Gastrocnemius medialis (tissue), 4 donors: Measurements from ENCODE around the gene RBKS. TPM values are rescaled to one million over a fixed set of nuclear protein-coding genes. Genes with fewer than 3 reads are reported as not detected.

Source experiments
- ATAC-seq, 2 donors: fragments of 150-250 bp; one replicate each; pipeline ENCODE4 v1.9.1; 2016
- DNase-seq, 2 donors: peaks; one replicate each; pipeline ENCODE4 v3.0.0-alpha.2; 2019
- H3K27ac ChIP-seq, 4 donors: fragments of 200-600 bp; sonication (generic); 1 replicate in 1 of 4; 2 replicates in 3 of 4; pipeline ENCODE4 v1.5.1; 2016 to 2018; ENCODE audit warnings: mild to moderate bottlenecking in 2 of 4, moderate library complexity in 1 of 4
- H3K27me3 ChIP-seq, 3 donors: fragments of 200-600 bp; sonication (generic) in 2 of 3; 1 replicate in 1 of 3; 2 replicates in 2 of 3; pipeline versions ENCODE4 v1.5.1 to v1.6.0; 2016 to 2019; ENCODE audit warnings: mild to moderate bottlenecking in 1 of 3, moderate library complexity in 1 of 3
- H3K36me3 ChIP-seq, 2 donors: fragments of 200-600 bp; sonication (generic) in 1 of 2; one replicate each; pipeline ENCODE4 v1.5.1; 2017 to 2018
- H3K4me1 ChIP-seq, 2 donors: fragments of 200-600 bp; sonication (generic) in 1 of 2; one replicate each; pipeline ENCODE4 v1.5.1; 2016 to 2017; ENCODE audit warnings: mild to moderate bottlenecking in 2 of 2
- H3K4me3 ChIP-seq, 4 donors: fragments of 200-600 bp; sonication (generic) in 3 of 4; 1 replicate in 1 of 4; 2 replicates in 3 of 4; pipeline ENCODE4 v1.5.1; 2016 to 2019; ENCODE audit warnings: mild to moderate bottlenecking in 2 of 4
- H3K9me3 ChIP-seq, 3 donors: fragments of 200-600 bp; sonication (generic) in 2 of 3; 1 replicate in 1 of 3; 2 replicates in 2 of 3; pipeline ENCODE4 v1.5.1; 2016 to 2019
- POLR2A ChIP-seq, 2 donors: fragments of 450-650 bp; IDR thresholded peaks; one replicate each; pipeline ENCODE4 v1.6.1; 2017; ENCODE audit warnings: antibody characterized with exemption in 2 of 2, mild to moderate bottlenecking in 2 of 2, moderate library complexity in 2 of 2
- in situ Hi-C, 4 donors: fragments of 200-750 bp; cut with MboI; loops; one replicate each; pipeline versions ENCODE4 v1.15.0 to v1.8.0; 2017; ENCODE audit warnings: low sequenced_read_pairs in 4 of 4
- intact Hi-C: fragments of 100-400 bp; cut with DNase I; formaldehyde crosslinking; loops from one replicate; pipeline ENCODE4 v1.15.1; 2023; ENCODE audit warnings: low total_unique reads
- total RNA-seq, 4 donors: library from RNA; depleted of rRNA; stranded (reverse); fragments of >200 nt; gene quantifications; one replicate each; pipeline versions ENCODE4 v1.1.0 to v1.2.3, GENCODE V29; 2016
- TF ChIP-seq, protein P1 (sequence below), 5 experiments: fragments of 450-650 bp in 3 of 5; fragments of 200-600 bp in 2 of 5; sonication (generic) in 2 of 5; IDR thresholded peaks in 4 of 5; conservative IDR thresholded peaks in 1 of 5; 1 replicate in 4 of 5; 2 replicates in 1 of 5; pipeline ENCODE4 v1.5.1; 2016 to 2019; ENCODE audit warnings: antibody characterized with exemption in 5 of 5, mild to moderate bottlenecking in 3 of 5, moderate library complexity in 3 of 5

The RBKS gene
- total RNA-seq, 4 donors from 2014 or later = 0.41 to 5.4 (median 3.0) TPM

DNA sequence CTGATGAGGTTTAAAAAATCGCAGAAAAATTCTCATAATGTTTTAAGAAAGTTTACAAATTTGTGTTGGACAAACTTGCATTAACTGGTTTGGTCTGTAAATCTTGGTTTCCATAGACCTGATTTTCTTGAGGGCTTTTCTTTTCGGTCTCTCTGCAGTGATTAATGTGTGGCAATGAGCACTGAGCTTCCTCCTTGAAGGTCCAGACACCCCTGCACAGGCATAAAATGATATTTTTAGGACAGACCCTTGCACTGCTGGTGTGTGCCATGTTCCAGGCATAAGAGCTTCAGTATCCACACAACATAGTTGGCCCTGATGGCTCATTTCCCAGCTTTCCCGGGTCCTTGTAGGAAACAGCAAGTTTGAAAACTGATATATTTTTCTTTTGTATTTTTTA, 85.0 kb downstream of the RBKS start:
- Histone ChIP-seq H3K4me1 (peaks cover 19 to 48% of the 10 kb centered on the region in 2 donors), H3K27ac (no peak overlapping the region), H3K4me3 (no peak overlapping the region), H3K9me3 (no peaks in the 10 kb centered on the region), H3K27me3 (no peaks in the 10 kb centered on the region), H3K36me3 (no peaks in the 10 kb centered on the region)
- in situ Hi-C loops (no loop called here), intact Hi-C loops (no loop called here)
- no peak for TF ChIP-seq POLR2A (IDR thresholded peaks at IDR 0.05)
- TF ChIP-seq, protein P1, sequence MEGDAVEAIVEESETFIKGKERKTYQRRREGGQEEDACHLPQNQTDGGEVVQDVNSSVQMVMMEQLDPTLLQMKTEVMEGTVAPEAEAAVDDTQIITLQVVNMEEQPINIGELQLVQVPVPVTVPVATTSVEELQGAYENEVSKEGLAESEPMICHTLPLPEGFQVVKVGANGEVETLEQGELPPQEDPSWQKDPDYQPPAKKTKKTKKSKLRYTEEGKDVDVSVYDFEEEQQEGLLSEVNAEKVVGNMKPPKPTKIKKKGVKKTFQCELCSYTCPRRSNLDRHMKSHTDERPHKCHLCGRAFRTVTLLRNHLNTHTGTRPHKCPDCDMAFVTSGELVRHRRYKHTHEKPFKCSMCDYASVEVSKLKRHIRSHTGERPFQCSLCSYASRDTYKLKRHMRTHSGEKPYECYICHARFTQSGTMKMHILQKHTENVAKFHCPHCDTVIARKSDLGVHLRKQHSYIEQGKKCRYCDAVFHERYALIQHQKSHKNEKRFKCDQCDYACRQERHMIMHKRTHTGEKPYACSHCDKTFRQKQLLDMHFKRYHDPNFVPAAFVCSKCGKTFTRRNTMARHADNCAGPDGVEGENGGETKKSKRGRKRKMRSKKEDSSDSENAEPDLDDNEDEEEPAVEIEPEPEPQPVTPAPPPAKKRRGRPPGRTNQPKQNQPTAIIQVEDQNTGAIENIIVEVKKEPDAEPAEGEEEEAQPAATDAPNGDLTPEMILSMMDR (IDR thresholded peaks at IDR 0.05 in 4 of 5, conservative IDR thresholded peaks at IDR 0.05 in 1 of 5) = no peak
- ATAC-seq (no peak), DNase-seq (no peak)

DNA sequence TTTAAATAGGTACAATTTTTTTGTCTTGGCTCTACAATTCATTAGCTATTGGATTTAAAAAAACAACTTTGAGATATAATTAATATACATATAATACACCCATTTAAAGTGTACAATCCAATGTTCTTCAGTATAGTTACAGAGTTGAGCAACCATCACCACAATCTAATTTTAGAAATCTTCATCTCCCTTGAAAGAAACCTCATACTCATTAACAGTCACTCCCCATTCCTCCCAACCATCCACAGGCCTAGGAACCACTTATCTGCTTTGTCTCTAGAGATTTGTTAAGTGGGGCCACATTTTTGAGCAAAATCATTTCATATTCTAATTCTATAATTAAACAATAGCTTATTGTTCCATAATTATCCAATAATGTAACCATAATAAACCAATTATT, 86.0 kb downstream of the RBKS start:
- H3K36me3 ChIP-seq = no peaks in the 10 kb centered on the region
- no peak for DNase-seq
- in situ Hi-C loops (no loop called here), intact Hi-C loops (loop anchor here (5.0 kb wide), 1 partner anchor 593 kb away; no protein-coding TSS in a partner anchor)
- peak; percentile 71 to 86 for ATAC-seq
- peaks cover 29 to 49% of the 10 kb centered on the region in 2 donors for H3K4me1 ChIP-seq
- no peaks in the 10 kb centered on the region for H3K27me3 ChIP-seq
- peak overlapping the region in 3 of 4 donors; percentile 17 to 65 (median 35) for H3K27ac ChIP-seq
- no peaks in the 10 kb centered on the region for H3K9me3 ChIP-seq
- no peak overlapping the region for H3K4me3 ChIP-seq
- no peak for TF ChIP-seq POLR2A (IDR thresholded peaks at IDR 0.05)
- TF ChIP-seq, protein P1 (IDR thresholded peaks at IDR 0.05 in 4 of 5, conservative IDR thresholded peaks at IDR 0.05 in 1 of 5) = no peak

DNA sequence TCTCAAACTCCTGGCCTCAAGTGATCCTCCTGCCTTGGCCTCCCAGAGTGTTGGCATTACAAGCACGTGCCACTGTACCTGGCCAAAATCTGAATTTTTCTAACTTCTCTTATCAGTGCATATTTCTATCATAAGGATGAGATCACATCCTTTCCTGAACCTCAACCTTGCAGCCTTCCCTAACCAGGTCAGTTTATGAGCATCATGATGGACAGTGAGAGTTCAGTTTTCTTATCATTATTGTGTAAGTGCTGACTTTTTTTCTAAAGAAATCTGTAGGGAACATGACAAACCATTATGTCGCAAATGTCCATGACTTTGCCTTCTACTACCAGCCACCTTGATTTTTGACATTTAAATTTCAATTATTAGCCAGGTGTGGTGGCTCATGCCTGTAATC, 87.1 kb downstream of the RBKS start:
- Histone ChIP-seq H3K27ac (no peak overlapping the region), H3K9me3 (no peaks in the 10 kb centered on the region), H3K36me3 (no peaks in the 10 kb centered on the region), H3K4me3 (no peak overlapping the region), H3K4me1 (peaks cover 35 to 53% of the 10 kb centered on the region in 2 donors), H3K27me3 (no peaks in the 10 kb centered on the region)
- intact Hi-C loops (loop anchor here (5.0 kb wide), 1 partner anchor 594 kb away; no protein-coding TSS in a partner anchor), in situ Hi-C loops (no loop called here)
- DNase-seq = no peak
- ATAC-seq = no peak
- TF ChIP-seq, protein P1 (IDR thresholded peaks at IDR 0.05 in 4 of 5, conservative IDR thresholded peaks at IDR 0.05 in 1 of 5) = no peak
- TF ChIP-seq POLR2A (IDR thresholded peaks at IDR 0.05) = no peak

DNA sequence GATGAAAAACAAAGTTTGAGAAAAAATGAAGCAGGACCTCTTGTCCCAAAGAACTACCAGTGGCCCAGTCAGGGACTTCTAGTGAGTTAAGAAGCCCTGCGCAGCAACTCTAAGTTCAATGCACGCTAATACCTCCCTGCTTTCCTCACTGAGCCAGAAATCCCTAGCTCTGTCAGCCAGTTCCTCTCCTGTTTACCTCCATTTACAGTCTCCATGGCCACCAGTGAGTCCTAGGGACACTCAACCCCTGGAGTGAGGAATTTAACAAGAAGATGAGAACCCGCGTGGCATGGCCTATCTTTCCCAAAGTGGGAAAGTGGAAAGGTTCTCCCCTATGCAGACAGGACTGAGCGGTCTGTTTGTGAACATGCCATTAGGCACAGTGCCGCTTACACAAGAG, 87.6 kb downstream of the RBKS start:
- no peaks in the 10 kb centered on the region for H3K27me3 ChIP-seq
- no peak overlapping the region for H3K27ac ChIP-seq
- TF ChIP-seq, protein P1 (IDR thresholded peaks at IDR 0.05 in 4 of 5, conservative IDR thresholded peaks at IDR 0.05 in 1 of 5) = no peak
- no peak for TF ChIP-seq POLR2A (IDR thresholded peaks at IDR 0.05)
- H3K36me3 ChIP-seq = no peaks in the 10 kb centered on the region
- H3K4me3 ChIP-seq = no peak overlapping the region
- intact Hi-C loops (loop anchor here (5.0 kb wide), 1 partner anchor 595 kb away; no protein-coding TSS in a partner anchor), in situ Hi-C loops (no loop called here)
- no peak for ATAC-seq
- no peaks in the 10 kb centered on the region for H3K9me3 ChIP-seq
- DNase-seq = no peak
- peaks cover 39 to 56% of the 10 kb centered on the region in 2 donors for H3K4me1 ChIP-seq

DNA sequence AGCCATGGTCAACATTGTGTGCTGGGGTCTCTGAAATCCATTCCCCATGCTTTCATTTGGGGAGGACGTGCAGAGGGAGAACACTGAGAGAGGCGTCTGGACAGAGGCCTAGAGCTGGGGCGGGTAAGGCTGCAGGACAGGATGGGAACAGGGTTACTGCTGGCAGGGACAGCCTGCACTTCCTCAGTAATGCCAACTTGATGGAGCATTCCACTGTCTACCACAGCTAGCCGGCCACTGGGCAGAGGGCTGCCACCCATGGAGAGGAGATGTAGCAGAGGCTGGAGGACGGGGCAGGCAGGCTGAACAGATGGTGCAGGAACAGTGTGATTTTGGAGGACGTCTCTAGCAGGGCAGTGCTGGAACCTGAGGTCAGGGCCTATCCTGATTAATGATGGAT, 89.3 kb downstream of the RBKS start:
- H3K27me3 ChIP-seq = no peaks in the 10 kb centered on the region
- DNase-seq = no peak
- H3K4me3 ChIP-seq = no peak overlapping the region
- no peaks in the 10 kb centered on the region for H3K36me3 ChIP-seq
- ATAC-seq = no peak
- in situ Hi-C loops (no loop called here), intact Hi-C loops (loop anchor here (5.0 kb wide), 1 partner anchor 596 kb away; no protein-coding TSS in a partner anchor)
- H3K4me1 ChIP-seq = peaks cover 55 to 73% of the 10 kb centered on the region in 2 donors
- TF ChIP-seq, protein P1 (IDR thresholded peaks at IDR 0.05 in 4 of 5, conservative IDR thresholded peaks at IDR 0.05 in 1 of 5) = no peak
- no peak for TF ChIP-seq POLR2A (IDR thresholded peaks at IDR 0.05)
- no peaks in the 10 kb centered on the region for H3K9me3 ChIP-seq
- H3K27ac ChIP-seq = peak overlapping the region in 2 of 4 donors; percentile 85 to 94
